DND-41 (cell line): ENCODE data around the gene MACROD1.

ENCODE experiments used
- ATAC-seq: fragments of 200-7000 bp; cut with Tn5 transposase; 3 replicates; pipeline ENCODE4 v1.9.1; 2021; ENCODE audit warnings: low read depth; ENCODE audit not compliant: insufficient read depth
- DNase-seq: peaks from one replicate; pipeline ENCODE4 v3.0.0-alpha.2; 2020
- H2AFZ ChIP-seq: 2 replicates; pipeline ENCODE4 v1.6.0; 2012; ENCODE audit warnings: low read depth, low read length
- H3K27ac ChIP-seq: 2 replicates; pipeline ENCODE4 v1.5.1; 2012; ENCODE audit warnings: low read length, inconsistent platforms
- H3K27me3 ChIP-seq: fragments of 200-600 bp; sonication (generic); 2 replicates; pipeline ENCODE4 v1.6.0; 2012; ENCODE audit warnings: low read length, mild to moderate bottlenecking, inconsistent platforms; ENCODE audit not compliant: insufficient read depth, poor library complexity
- H3K36me3 ChIP-seq: 2 replicates; pipeline ENCODE4 v1.5.1; 2012; ENCODE audit warnings: low read length, inconsistent platforms; ENCODE audit not compliant: insufficient read depth
- H3K4me1 ChIP-seq: 2 replicates; pipeline ENCODE4 v1.5.1; 2012; ENCODE audit warnings: mild to moderate bottlenecking, low read length; ENCODE audit not compliant: insufficient read depth
- H3K4me2 ChIP-seq: 2 replicates; pipeline ENCODE4 v1.6.0; 2012; ENCODE audit warnings: mild to moderate bottlenecking, moderate library complexity, low read length, inconsistent platforms; ENCODE audit not compliant: insufficient read depth
- H3K4me3 ChIP-seq, 2 experiments: fragments of 200-600 bp in 1 of 2; shearing (Covaris generic) in 1 of 2; 2 replicates each; pipeline ENCODE4 v1.5.1; 2012 to 2016; ENCODE audit warnings: inconsistent platforms in 2 of 2, low read length in 2 of 2, mild to moderate bottlenecking in 2 of 2, low read depth in 1 of 2, moderate library complexity in 1 of 2
- H3K79me2 ChIP-seq: 2 replicates; pipeline ENCODE4 v1.6.0; 2012; ENCODE audit warnings: low read length, inconsistent platforms; ENCODE audit not compliant: insufficient read depth
- H3K9ac ChIP-seq: 2 replicates; pipeline ENCODE4 v1.6.0; 2012; ENCODE audit warnings: low read depth, mild to moderate bottlenecking, inconsistent platforms, low read length, moderate library complexity
- H3K9me3 ChIP-seq: 2 replicates; pipeline ENCODE4 v1.5.1; 2012; ENCODE audit warnings: low read length, moderate library complexity, mild to moderate bottlenecking, inconsistent platforms; ENCODE audit not compliant: insufficient read depth, severe bottlenecking
- H4K20me1 ChIP-seq: 2 replicates; pipeline ENCODE4 v1.6.0; 2012; ENCODE audit warnings: low read length; ENCODE audit not compliant: insufficient read depth
- EZH2 ChIP-seq: IDR thresholded peaks from 3 replicates; pipeline ENCODE4 v1.6.1; 2012; ENCODE audit warnings: borderline replicate concordance, low read depth, mild to moderate bottlenecking, moderate library complexity, low read length, inconsistent platforms; ENCODE audit not compliant: severe bottlenecking
- TF ChIP-seq, protein P1 (sequence below): IDR thresholded peaks from 2 replicates; pipeline ENCODE4 v1.5.1; 2012; ENCODE audit warnings: borderline replicate concordance, low read length, moderate library complexity, mild to moderate bottlenecking; ENCODE audit not compliant: poor library complexity, severe bottlenecking; ENCODE audit errors: extremely low read depth

The MACROD1 gene

DNA sequence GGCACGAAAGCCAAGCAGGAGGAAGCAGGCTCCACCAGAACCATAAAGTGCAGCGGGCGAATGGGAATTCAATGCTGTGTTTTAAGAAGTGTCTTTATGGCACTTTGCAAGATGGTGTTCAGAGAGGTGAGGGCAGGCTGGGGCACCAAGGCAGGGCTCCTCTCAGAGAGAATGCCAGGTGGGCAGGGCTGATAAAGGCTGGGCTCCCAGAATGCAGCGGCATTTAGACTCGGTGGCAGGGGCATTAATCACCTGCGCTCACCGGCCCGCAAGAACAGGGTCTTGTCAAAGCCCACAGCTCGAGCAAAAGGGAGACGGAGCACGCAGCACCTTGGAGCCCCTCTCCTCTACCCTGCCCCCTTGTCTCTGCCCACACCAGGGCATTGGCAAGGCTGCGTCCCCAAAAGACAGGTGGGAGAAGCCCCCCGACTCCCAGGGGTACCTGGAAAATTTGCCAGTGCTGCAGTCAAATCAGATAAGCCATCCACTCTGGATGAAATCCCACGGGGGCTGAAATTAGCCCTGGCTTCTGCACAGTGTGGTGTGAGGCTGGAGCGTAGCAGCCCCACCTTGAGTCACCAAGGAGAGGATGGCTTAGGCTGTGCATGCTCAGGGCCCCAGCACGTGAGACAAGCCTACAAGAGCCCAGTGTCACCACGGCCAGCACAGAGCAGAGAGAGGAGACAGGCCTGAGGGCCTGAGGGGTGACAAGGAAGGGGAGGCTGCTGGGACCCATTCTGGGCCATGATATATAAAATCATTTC lies 8.1 kb downstream of the MACROD1 start:
- Histone ChIP-seq H3K79me2 (peaks cover 13% of the 10 kb centered on the region; the same call in 1 of the 2 replicates), H2AFZ (no peak overlapping the region), H3K4me3 (no peak overlapping the region), H3K4me1 (peaks cover 5% of the 10 kb centered on the region), H3K9me3 (no peaks in the 10 kb centered on the region), H3K36me3 (no peaks in the 10 kb centered on the region), H3K9ac (no peak overlapping the region), H3K27ac (no peak overlapping the region), H4K20me1 (peaks cover 39% of the 10 kb centered on the region), H3K4me2 (no peak overlapping the region), H3K27me3 (no peaks in the 10 kb centered on the region)
- TF ChIP-seq, protein P1, sequence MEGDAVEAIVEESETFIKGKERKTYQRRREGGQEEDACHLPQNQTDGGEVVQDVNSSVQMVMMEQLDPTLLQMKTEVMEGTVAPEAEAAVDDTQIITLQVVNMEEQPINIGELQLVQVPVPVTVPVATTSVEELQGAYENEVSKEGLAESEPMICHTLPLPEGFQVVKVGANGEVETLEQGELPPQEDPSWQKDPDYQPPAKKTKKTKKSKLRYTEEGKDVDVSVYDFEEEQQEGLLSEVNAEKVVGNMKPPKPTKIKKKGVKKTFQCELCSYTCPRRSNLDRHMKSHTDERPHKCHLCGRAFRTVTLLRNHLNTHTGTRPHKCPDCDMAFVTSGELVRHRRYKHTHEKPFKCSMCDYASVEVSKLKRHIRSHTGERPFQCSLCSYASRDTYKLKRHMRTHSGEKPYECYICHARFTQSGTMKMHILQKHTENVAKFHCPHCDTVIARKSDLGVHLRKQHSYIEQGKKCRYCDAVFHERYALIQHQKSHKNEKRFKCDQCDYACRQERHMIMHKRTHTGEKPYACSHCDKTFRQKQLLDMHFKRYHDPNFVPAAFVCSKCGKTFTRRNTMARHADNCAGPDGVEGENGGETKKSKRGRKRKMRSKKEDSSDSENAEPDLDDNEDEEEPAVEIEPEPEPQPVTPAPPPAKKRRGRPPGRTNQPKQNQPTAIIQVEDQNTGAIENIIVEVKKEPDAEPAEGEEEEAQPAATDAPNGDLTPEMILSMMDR = no peak
- TF ChIP-seq EZH2 = no peak
- DNase-seq = no peak
- no peak for ATAC-seq

DNA sequence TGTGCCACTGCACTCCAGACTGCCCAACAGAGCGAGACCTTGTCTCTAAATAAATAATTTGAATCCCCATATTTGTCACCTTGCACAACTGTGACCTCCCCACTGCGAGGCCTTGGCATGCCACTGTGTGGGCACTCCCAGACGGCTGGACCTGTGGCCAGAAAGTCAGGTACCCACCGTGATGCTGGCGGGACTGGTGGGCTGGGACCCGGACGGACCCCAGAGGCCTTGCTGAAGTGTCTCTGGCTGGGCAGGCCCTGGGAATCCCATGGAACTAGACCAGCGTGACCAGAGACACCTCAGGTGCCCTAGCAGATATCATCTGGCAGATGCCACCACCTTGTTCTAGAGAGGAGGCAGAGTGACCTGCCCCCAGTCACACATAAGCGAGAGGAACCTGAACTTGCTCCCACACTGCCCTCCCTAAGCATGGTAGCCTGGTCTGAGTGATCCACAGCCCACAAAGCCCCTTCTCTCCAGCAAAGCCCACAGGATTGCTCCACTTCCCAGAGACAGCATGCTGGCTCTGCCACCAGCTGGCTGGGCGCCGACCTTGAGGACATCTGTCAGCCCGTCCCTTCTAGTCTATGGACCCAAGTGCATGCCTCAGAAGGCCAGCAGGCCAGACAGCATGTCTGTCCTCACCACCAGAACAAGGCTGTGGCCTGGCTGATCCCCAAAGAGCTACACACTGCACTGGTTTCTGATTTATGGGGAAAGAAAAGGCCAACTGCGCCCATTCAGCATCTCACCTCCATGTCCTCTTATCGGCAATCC lies 9.5 kb downstream of the MACROD1 start:
- Histone ChIP-seq H3K27me3 (no peaks in the 10 kb centered on the region), H3K4me1 (peaks cover 8% of the 10 kb centered on the region), H2AFZ (no peak overlapping the region), H3K79me2 (peaks cover 12% of the 10 kb centered on the region; the same call in 1 of the 2 replicates), H3K27ac (no peak overlapping the region), H3K9me3 (no peaks in the 10 kb centered on the region), H3K36me3 (0 out of 2 replicates have a peak, but pooled peaks cover 3% of the 10 kb centered on the region), H3K9ac (no peak overlapping the region), H4K20me1 (peaks cover 48% of the 10 kb centered on the region), H3K4me2 (no peak overlapping the region), H3K4me3 (no peak overlapping the region)
- TF ChIP-seq EZH2 = no peak
- TF ChIP-seq, protein P1 = no peak
- ATAC-seq = no peak
- no peak for DNase-seq

DNA sequence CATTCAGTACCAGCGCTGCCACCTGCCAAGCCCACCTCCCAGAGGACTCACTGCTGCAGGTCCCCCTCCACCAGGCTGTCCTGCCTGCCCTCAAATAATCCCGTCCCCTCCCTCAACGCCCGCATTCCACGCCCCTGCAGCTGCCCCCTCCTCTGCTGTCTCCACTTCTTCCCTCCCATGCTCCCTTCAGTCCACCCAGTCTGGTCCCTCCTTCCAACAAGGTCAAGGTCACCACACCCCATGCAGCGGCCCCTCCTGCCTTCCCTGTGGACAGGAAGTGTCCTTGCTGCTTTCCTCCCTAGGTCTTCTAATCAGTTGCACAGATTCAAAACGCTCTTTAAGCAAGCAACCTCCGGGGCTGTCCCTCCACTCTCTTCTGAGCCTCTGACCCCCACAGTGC lies 12.1 kb downstream of the MACROD1 start:
- no peak overlapping the region for H3K27ac ChIP-seq
- H3K79me2 ChIP-seq = no peaks in the 10 kb centered on the region; the same call in 1 of the 2 replicates
- no peak for DNase-seq
- H3K9ac ChIP-seq = no peak overlapping the region
- H3K4me2 ChIP-seq = no peak overlapping the region
- peaks cover 9% of the 10 kb centered on the region; the same call in 1 of the 2 replicates for H3K36me3 ChIP-seq
- H4K20me1 ChIP-seq = peaks cover 43% of the 10 kb centered on the region
- ATAC-seq = no peak
- H3K9me3 ChIP-seq = no peaks in the 10 kb centered on the region
- no peak overlapping the region for H3K4me3 ChIP-seq
- peaks cover 8% of the 10 kb centered on the region for H3K4me1 ChIP-seq
- TF ChIP-seq, protein P1 = no peak
- TF ChIP-seq EZH2 = no peak
- H3K27me3 ChIP-seq = no peaks in the 10 kb centered on the region
- no peak overlapping the region for H2AFZ ChIP-seq
